Panc1 (cell line): ENCODE measurements around the gene CACNA1C.

Experiments
- POLR2AphosphoS5 ChIP-seq: IDR thresholded peaks from 2 replicates; pipeline ENCODE4 v1.6.1; 2012; ENCODE audit warnings: mild to moderate bottlenecking, low read depth, low read length, moderate library complexity
- SIN3A ChIP-seq: IDR thresholded peaks from 2 replicates; pipeline ENCODE4 v1.6.1; 2012; ENCODE audit warnings: low read depth, mild to moderate bottlenecking, low read length, moderate library complexity, borderline replicate concordance; ENCODE audit not compliant: insufficient read depth
- TF ChIP-seq, protein P1 (sequence below): fragments of 450-650 bp; IDR thresholded peaks from 2 replicates; pipeline ENCODE4 v1.5.1; 2017; ENCODE audit warnings: mild to moderate bottlenecking

DNA sequence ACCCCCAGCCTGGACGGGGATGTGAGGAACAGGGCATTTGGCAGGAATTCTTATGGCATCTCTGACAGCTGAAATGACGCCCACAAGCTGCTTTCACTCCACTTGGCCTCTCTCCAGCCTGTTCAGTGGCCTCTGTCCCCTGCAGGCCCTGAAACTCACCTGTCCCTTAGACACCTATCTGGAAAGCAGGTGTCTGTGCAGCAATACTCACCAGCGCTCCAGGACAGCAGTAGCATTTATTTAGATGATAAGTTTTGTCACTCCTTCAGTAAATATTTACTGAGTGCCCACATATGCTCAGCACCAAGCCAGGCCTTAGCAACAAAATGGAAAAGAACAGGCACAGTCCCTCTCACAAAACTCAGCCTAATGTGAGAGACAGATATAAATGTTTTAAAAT lies 430.9 kb downstream of the CACNA1C start:
- TF ChIP-seq, protein P1, sequence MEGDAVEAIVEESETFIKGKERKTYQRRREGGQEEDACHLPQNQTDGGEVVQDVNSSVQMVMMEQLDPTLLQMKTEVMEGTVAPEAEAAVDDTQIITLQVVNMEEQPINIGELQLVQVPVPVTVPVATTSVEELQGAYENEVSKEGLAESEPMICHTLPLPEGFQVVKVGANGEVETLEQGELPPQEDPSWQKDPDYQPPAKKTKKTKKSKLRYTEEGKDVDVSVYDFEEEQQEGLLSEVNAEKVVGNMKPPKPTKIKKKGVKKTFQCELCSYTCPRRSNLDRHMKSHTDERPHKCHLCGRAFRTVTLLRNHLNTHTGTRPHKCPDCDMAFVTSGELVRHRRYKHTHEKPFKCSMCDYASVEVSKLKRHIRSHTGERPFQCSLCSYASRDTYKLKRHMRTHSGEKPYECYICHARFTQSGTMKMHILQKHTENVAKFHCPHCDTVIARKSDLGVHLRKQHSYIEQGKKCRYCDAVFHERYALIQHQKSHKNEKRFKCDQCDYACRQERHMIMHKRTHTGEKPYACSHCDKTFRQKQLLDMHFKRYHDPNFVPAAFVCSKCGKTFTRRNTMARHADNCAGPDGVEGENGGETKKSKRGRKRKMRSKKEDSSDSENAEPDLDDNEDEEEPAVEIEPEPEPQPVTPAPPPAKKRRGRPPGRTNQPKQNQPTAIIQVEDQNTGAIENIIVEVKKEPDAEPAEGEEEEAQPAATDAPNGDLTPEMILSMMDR, result no peak
- TF ChIP-seq POLR2AphosphoS5, result no peak
- TF ChIP-seq SIN3A, result no peak
